Ecto neural progenitor cell (in vitro differentiated cells): ENCODE measurements around the gene ABCC4.

Source experiments
- DNase-seq: peaks from one replicate; pipeline ENCODE4 v3.0.0-alpha.2; 2018; ENCODE audit warnings: low spot score

The ABCC4 gene, protein sequence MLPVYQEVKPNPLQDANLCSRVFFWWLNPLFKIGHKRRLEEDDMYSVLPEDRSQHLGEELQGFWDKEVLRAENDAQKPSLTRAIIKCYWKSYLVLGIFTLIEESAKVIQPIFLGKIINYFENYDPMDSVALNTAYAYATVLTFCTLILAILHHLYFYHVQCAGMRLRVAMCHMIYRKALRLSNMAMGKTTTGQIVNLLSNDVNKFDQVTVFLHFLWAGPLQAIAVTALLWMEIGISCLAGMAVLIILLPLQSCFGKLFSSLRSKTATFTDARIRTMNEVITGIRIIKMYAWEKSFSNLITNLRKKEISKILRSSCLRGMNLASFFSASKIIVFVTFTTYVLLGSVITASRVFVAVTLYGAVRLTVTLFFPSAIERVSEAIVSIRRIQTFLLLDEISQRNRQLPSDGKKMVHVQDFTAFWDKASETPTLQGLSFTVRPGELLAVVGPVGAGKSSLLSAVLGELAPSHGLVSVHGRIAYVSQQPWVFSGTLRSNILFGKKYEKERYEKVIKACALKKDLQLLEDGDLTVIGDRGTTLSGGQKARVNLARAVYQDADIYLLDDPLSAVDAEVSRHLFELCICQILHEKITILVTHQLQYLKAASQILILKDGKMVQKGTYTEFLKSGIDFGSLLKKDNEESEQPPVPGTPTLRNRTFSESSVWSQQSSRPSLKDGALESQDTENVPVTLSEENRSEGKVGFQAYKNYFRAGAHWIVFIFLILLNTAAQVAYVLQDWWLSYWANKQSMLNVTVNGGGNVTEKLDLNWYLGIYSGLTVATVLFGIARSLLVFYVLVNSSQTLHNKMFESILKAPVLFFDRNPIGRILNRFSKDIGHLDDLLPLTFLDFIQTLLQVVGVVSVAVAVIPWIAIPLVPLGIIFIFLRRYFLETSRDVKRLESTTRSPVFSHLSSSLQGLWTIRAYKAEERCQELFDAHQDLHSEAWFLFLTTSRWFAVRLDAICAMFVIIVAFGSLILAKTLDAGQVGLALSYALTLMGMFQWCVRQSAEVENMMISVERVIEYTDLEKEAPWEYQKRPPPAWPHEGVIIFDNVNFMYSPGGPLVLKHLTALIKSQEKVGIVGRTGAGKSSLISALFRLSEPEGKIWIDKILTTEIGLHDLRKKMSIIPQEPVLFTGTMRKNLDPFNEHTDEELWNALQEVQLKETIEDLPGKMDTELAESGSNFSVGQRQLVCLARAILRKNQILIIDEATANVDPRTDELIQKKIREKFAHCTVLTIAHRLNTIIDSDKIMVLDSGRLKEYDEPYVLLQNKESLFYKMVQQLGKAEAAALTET (N-terminal part only)

DNA sequence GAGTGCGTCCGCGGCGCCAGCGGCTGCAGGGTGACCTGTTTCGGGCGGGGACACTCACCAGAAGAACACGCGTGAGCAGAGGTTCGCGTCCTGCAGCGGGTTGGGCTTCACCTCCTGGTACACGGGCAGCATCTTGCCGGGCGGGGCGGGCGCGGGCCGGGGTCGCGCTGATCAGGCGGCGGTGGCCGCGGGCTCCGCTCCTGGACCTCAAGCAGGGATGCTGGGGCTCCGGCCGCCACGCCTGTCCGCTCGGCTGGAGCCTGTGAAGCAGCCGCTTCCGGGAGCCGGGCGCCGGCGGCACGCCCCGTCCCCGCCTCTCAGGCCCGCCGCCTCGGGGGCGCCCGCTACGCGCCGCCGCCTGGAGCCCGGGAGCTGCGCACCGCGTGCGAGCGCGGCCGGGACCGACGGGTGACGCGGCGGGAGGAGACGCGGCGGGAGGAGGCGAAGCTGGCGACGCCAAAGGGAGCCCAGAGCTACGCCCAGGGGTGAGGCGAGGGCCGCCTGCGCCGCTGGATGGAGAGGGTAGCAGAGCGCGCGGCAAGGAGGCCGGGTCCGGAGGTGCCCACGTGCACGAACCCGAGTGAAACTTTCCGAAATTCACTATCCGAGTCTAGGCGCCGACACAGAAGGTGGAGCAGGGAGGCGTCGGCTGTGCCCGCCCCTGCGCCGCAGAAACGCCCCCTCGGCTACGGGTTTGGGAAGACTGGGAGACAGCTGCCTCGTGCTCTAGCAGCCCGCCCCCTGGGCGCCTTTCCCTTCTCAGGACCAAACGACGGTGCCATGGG, at the start of gene ABCC4:
Gene ABCC4 (minus strand): TSS at position 269 of the 785 bp plus-strand sequence. CDS start 137 bp downstream, at position 132.
- DNase-seq, result peak; percentile 83

DNA sequence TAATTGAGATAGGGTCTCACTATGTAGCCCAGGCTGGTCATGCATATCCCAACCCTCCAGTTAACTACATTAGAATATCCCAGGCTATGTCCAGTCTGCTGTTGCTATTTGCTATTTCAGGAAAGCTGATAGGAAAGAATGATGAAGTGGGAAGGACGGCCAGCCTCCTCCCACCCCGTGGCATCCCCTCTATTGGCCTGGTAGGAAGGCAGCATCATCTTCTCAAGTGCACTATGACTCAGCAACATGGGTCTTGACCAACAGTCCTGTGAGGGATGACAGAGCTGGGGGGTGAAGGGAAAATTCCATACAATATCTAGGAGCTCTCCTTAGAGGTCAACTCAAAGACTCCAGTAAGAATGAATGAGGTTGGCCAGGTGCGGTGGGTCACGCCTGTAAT, 48.0 kb upstream of the ABCC4 start:
- DNase-seq, result no peak

DNA sequence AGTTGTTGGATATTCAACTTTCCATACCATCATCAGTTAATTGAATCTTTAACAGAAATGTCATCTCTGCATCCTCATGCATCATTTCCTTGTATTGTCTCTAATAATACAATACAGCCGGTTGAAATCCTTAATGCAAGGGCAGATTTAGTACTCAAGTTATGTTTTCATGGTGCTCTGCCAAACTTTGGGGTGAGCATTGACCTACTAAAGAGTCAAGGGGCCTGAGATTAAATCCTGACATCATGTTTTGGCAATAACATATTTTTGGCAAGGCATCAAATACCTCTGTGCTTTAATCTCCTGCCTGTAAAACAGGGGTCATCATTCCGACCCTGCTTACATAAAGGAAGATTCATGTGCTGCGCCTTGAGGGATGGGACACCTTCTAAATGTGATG, 42.7 kb upstream of the ABCC4 start:
- DNase-seq, result no peak

DNA sequence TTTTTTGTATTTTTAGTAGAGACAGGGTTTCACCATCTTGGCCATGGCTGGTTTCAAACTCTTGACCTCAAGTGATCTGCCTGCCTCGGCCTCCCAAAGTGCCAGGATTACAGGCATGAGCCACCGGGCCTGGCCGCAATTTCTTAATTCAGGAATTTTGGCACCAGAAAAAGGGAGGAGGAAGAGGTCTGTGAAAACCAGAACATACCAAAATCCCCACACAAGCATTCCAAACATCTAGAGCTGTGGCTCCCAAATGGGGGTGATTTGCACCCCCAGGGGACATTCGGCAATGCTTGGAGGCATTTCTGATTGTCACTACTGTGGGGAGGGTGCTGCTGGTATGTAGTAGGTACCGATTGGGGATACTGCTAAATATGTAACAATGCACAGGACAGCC, 40.2 kb upstream of the ABCC4 start:
- no peak for DNase-seq

DNA sequence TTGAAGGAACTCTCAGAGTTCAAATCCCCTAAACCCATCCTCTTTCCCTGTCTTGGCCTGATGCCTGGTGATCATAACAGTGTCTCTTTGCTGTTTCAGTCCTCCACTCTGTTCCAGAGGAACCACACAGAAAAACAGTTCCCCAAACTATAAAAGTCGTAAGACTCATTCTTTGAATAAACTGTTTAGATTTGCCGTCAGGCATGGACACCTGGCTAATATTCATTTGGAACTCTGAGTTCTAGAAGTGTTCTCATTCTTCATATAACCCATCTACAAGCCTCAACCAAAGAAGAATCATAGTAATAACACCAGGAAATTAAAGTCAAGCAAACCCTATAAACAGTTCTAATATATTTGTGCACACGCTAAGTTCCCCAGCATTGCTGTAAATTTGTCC, 37.7 kb upstream of the ABCC4 start:
- DNase-seq, result no peak

DNA sequence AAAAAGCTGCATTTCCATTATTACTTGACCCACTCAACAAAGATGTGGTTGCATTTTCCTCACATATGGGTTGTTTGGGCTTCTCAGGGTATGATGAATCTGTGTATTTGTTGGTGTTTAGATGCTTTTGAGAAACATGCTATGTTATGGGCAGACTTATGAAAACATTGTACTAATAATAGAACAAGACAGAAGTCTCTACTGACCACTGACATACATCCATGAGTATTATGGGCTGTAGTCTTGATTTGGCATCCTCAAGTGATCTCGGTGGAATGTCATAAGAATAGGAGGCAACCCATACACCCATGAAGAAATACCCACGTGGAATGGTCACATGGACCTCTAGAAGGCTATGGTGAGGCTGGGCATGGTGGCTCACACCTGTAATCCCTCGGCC, 36.3 kb upstream of the ABCC4 start:
- no peak for DNase-seq

DNA sequence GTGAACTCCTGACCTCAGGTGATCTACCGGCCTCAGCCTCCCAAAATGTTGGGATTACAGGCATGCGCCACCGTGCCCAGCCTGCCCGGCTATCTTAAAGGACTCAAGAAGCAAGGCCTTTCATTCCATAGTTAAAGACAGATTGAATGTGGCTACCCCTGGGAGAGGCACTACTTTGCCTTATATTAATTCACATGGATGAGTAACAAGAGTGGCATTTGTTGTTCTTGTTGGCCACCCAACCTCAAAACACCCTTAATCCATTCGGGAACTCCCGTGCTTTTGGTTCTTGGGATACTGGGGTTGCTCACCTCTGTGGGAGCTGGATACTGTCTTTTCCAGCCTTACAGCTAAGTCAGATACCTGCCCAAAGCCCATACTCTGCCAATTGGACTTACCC, 34.4 kb upstream of the ABCC4 start:
- DNase-seq, result no peak

DNA sequence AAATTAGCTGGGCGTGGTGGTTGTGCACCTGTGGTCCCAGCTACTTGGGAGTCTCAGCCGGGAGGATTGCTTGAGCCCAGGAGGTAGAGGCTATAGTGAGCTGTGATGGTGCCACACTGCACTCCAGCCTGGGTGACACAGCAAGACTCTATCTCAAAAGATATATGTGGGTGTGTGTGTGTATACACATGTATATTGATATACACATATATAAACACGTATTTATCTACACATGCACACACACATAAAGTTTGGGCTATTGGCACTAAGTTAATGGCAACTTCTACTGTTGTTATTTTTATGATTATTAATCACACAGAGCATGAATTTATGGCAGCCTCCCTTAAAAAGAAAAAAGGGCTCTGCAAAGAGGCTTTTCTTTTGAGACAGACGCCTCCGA, 27.1 kb upstream of the ABCC4 start:
- no peak for DNase-seq

DNA sequence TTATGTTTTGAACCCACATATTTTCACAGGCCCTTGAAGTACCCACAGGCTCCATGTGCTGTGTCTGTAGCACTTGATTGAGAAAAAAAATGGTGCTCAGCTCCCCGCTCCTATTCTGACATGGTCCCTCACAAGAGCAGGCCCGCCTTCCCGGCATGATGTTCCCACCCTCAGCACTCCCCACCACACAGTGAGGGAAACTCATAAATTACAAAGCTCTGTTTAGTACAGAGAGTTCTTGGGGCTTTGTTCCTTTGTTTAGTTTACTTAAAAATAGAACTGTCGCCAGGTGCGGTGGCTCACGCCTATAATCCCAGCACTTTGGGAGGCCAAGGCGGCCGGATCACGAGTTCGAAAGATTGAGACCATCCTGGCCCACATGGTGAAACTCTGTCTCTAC, 25.9 kb upstream of the ABCC4 start:
- no peak for DNase-seq

DNA sequence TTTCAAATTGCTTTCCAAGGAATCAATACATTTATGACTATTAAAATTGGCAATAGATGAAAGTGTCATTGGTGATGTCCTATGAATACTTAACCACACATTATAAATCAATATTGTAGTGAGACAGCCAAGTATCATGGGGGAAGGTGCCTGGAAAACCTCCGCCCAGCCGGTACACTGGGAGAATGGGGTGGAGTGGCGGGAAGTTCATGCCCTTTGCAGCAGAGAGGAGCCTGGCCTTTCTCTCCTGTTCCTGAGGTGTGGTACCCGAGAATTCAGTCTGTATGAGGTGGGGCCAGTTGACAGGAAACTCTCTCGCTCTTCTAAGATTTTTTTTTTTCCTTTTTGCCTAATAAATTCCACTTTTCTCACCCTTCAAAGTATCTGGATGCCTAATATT, 25.4 kb upstream of the ABCC4 start:
- no peak for DNase-seq

DNA sequence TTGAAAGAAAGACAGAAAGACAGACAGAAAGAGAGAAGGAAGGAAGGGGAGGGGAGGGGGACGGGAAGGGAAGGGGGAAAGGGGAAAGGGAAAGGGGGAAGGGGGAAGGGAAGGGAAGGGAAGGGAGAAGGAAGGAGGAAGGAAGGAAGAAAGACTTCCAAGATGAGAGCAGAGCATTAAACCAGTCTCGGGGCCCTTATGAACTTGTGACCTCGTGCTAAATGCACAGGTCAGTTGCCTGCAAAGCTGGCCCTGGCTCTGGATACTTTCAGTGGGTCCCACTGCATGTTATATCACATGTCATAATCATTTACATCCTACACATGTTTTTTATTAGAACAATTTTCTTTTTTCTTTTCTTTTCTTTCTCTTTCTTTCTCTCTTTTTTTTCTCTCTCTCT, 24.2 kb upstream of the ABCC4 start:
- DNase-seq, result no peak

DNA sequence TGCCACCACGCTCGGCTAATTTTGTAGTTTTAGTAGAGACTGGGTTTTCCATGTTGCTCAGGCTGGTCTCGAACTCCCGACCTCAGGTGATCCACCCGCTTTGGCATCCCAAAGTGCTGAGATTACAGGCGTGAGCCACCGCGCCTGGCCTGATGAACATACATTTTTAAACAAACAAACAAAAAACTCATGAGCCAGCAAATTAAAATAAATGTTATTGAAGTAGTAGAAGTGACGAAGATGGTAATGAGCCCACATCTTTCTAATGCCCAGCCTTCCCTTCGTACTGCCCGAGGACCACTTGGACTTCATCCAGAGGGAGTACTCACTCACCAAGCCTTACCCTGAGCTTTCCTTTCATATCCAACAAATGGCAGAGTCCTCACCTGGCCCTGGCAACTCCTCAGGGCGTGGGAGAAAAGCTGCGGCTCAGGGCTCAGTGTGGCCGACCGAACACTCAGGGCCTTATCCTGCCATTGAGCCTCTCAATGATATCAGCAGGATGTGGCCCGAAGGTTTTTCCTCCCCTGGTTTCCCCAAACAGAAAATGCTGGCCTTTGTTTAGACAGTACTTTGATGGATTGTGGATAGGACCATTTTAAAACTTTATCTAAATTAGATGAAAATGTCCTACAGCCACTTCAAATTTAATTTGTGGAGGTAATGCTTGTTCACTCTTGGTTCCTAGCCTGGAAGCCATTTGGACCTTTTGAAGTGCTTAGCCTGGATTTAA, 22.8 kb upstream of the ABCC4 start:
- DNase-seq, result peak; percentile 50

DNA sequence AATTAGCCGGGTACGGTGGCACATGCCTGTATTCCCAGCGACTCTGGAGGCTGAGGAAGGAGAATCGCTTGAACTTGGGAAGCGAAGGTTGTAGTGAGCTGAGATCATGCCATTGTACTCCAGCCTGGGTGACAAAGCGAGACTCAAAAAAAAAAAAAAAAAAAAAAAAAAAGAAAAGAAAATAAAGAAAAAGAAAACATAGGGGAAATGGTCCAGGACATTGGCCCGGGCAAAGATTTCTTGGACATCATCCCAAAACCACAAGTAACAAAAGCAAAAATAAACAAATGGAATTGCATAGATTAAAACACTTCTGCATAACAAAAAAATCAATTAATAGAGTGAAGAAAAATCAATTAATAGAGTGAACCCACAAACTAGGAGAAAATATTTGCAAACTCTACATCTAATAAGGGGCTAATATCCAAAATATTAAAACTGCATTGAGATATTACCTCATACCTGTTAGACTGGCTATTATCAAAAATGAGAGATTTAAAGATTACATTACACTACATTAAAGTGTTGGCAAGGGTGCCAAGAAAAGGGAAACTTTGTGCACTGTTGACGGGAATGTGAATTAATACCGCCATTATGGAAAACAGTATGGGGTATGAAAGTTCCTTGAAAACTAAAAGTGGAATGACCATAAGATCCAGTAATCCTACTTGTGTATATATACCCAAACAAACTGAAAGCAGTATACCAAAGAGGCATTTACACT, 18.5 kb upstream of the ABCC4 start:
- DNase-seq, result no peak

DNA sequence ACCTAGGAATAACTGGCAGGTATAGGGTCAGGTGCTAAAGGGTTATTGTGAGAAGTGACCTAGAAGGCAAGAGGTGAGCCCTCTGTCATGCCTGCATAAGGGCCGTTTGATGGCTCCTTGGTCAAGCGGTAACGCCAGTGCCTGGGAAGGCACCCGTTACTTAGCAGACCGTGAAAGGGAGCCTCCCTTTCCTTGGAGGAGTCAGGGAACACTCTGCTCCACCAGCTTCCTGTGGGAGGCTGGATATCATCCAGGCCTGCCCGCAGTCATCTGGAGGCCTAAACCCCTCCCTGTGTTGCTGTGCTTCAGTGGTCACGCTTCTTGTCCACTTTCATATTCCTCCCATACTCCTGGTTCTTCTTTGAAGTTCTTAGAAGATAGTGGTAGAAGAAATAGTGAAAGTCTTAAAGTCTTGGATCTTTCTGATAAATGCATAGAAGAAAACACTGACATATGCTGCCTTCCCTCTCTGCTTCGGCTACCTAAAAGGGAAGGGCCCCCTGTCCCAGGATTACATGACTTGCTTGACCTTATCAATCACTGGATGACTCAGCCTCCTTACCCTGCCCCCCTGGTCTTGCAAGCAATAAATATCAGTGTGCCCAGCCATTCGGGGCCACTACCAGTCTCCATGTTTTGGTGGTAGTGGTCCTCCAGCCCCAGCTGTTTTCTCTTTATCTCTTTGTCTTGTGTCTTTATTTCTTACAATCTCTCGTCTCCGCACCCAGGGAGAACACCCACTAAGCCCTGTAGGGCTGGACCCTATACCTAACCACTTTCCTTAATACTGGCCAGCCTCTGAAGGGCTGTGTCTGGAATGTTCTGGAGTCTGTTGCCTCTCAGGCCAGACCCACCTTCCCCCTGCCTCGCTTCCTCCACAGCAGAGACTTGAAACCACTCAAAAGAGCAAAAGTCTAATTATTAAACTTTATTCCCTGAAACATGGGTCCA, 16.1 kb upstream of the ABCC4 start:
- no peak for DNase-seq

DNA sequence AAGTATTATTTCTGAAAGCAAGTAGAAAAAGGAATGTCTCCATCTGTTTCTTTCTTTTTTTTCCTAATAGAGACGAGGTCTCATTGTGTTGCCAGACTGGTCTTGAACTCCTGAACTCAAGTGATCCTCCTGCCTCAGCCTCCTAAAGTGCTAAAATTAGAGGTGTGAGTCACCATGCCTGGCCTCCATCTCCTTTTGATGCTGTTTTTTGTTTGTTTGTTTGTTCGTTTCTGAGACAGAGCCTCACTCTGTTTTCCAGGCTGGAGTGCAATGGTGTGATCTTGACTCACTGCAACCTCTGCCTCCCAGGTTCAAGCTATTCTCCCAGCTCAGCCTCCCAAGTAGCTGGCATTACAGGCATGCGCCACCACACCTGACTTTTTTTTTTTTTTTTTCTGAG, 14.5 kb upstream of the ABCC4 start:
- no peak for DNase-seq

DNA sequence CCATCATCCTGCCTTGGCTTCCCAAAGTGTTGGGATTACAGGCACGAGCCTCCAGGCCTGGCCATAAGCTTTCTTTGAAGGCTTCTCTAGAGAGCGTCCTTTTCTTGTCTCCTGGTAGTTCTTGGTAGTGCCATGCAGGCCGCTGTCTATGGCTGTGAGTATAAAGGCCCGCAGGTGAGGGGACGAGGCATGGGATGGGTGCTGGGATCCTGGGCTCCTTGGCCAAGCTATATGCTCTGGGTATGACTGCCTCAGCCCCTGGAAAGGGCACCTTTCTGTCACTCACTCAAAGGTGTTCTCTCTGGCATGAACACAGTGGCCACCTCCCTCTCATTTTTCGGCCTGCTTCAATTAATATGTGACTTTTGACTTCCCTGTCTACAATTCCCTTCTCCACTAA, 6.3 kb upstream of the ABCC4 start:
- DNase-seq, result no peak

DNA sequence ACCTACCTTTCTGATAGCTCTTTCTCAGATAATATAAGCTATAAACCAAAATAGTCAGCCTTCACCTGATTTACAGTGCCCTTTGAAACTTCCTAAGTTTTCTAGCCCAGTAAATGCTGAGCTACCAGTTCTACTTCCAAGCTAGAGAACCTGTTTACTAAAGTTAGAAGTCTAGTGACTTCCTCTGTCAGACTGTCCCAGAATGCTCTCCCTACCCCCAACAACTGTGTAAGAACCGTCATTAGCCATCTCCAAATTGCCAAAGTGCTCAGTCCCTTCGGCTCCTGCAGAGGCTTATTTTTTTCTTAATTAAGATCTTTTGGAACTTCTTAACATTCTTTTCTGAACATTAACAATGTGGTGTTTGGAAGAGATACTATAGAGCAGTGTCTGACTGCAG, 3.2 kb upstream of the ABCC4 start:
- DNase-seq, result no peak

DNA sequence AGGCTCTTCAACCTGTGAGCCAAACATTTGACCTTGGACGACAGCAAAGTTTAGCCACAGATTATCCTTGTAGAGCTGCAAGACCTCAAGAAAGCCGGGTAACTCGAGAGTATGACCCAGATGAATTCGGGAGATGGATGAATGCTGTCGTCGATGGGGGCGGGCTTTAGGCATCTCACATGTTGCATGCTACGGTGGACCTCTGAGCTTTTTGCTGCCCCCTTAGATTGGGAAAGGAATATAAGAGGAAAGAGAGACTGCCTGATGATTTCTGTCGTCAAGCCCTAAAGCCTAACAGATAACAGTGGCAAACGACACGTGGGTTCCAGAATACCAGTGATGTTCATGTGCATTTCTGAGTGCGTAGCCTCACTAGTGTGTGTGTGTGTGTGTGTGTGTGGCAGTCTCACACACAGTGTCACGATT, 730 bp upstream of the ABCC4 start:
- DNase-seq, result no peak

DNA sequence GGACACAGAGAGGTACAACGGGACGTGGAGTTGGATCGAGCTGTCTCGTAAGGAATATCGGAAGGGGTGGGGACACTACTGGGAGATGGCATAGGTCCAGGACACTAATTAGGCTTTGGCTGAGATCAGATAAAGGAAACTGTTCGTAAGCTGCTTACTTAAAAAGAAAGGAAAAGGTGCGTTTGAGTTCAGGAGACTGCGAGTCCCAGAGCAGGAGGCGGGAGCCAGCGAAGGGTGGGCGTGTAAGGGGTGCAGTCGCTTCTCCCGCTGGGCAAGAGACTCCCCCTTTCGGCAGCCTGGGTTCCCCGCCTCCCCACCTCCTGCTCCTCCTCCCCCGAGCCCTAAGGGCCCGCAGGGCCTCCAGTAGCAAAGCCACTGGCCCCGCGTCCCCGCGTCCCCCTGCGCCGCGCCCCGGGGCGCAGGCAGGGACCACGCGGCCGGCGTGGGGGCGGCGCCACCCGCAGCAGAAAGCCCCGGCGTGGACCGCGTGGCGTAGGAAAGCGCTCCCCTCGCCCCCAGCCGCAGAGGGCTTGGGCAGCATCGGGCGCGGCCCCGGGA, 547 bp downstream of the ABCC4 start:
- peak; percentile 70 for DNase-seq
